SH-SY5Y (cell line): Measurements from ENCODE around the gene XIAP.

Experiments
- GATA2 ChIP-seq: IDR thresholded peaks from 2 replicates; pipeline ENCODE4 v1.6.1; 2011; ENCODE audit warnings: mild to moderate bottlenecking, low read depth, low read length
- GATA3 ChIP-seq: IDR thresholded peaks from 2 replicates; pipeline ENCODE4 v1.6.1; 2011; ENCODE audit warnings: low read depth, mild to moderate bottlenecking, low read length, moderate library complexity

GRCh38 chrX:123849096-123849495 is 10.8 kb upstream of the XIAP start:
- TF ChIP-seq GATA3 (no peak), GATA2 (no peak)
